WTC11 (cell line): Measurements from ENCODE around the gene TBCCD1. TPM values are rescaled to one million over a fixed set of nuclear protein-coding genes. Genes with fewer than 3 reads are reported as not detected.

ENCODE experiments used
- ATAC-seq: fragments of 200-7000 bp; cut with Tn5 transposase; 2 replicates; pipeline ENCODE4 v1.10.0; 2021; ENCODE audit warnings: mild to moderate bottlenecking, moderate library complexity
- CTCF ChIA-PET: fragments of 300-600 bp; sonication (Branson Sonifier 250); formaldehyde crosslinking; loops from one replicate; lab custom pipeline; 2021; ENCODE audit warnings: antibody characterized with exemption; lab: Charles Lee
- POLR2A ChIA-PET: fragments of 350-600 bp; sonication (Branson Sonifier 250); formaldehyde crosslinking; loops from one replicate; lab custom pipeline; 2021; ENCODE audit warnings: antibody characterized with exemption; lab: Charles Lee
- DNase-seq: peaks from one replicate; pipeline ENCODE4 v3.0.0; 2021; ENCODE audit warnings: low spot score
- H3K27ac Mint-ChIP-seq: 2 replicates; pipeline ENCODE4 v1.8.0; 2021; ENCODE audit warnings: mixed read lengths
- H3K27me3 Mint-ChIP-seq: 2 replicates; pipeline ENCODE4 v1.8.0; 2021; ENCODE audit warnings: low read depth, mild to moderate bottlenecking, moderate library complexity, mixed read lengths
- H3K36me3 Mint-ChIP-seq: 2 replicates; pipeline ENCODE4 v1.8.0; 2021; ENCODE audit warnings: mixed read lengths
- H3K4me1 Mint-ChIP-seq: 2 replicates; pipeline ENCODE4 v1.8.0; 2022; ENCODE audit warnings: mixed read lengths
- H3K4me3 Mint-ChIP-seq: 2 replicates; pipeline ENCODE4 v1.8.0; 2021; ENCODE audit warnings: mild to moderate bottlenecking, moderate library complexity, mixed read lengths
- H3K9me3 Mint-ChIP-seq: 2 replicates; pipeline ENCODE4 v1.8.0; 2021; ENCODE audit warnings: mixed read lengths
- ATF1 ChIP-seq: sonication (generic); formaldehyde crosslinking; IDR thresholded peaks from 2 replicates; pipeline ENCODE4 v1.8.1; 2023; ENCODE audit warnings: mild to moderate bottlenecking, moderate library complexity, missing genetic modification reagents
- EMX1 ChIP-seq: fragments of 250-450 bp; sonication (Bioruptor Pico); IDR thresholded peaks from 2 replicates; pipeline ENCODE4 v1.8.0; 2021; ENCODE audit warnings: mild to moderate bottlenecking
- ESRRA ChIP-seq: sonication (generic); formaldehyde crosslinking; IDR thresholded peaks from 2 replicates; pipeline ENCODE4 v1.8.1; 2022; ENCODE audit warnings: mild to moderate bottlenecking, missing genetic modification reagents, borderline replicate concordance
- ETV6 ChIP-seq: sonication (generic); formaldehyde crosslinking; IDR thresholded peaks from 2 replicates; pipeline ENCODE4 v1.8.1; 2022; ENCODE audit warnings: mild to moderate bottlenecking, missing genetic modification reagents
- FOXJ3 ChIP-seq: sonication (generic); formaldehyde crosslinking; IDR thresholded peaks from 2 replicates; pipeline ENCODE4 v1.9.0; 2021; ENCODE audit warnings: missing genetic modification reagents, mild to moderate bottlenecking, borderline replicate concordance
- JAZF1 ChIP-seq: fragments of 250-450 bp; sonication (Bioruptor Pico); IDR thresholded peaks from 2 replicates; pipeline ENCODE4 v1.9.0; 2021; ENCODE audit warnings: moderate library complexity, mild to moderate bottlenecking, inconsistent platforms
- JUN ChIP-seq: sonication (generic); formaldehyde crosslinking; IDR thresholded peaks from 2 replicates; pipeline ENCODE4 v1.8.0; 2023; ENCODE audit warnings: mild to moderate bottlenecking, missing genetic modification reagents
- MYBL2 ChIP-seq: sonication (generic); formaldehyde crosslinking; IDR thresholded peaks from 2 replicates; pipeline ENCODE4 v1.8.1; 2023; ENCODE audit warnings: mild to moderate bottlenecking, moderate library complexity, missing genetic modification reagents
- NR3C1 ChIP-seq: sonication (generic); formaldehyde crosslinking; conservative IDR thresholded peaks from 2 replicates; pipeline ENCODE4 v1.8.1; 2023; ENCODE audit warnings: low read depth, mild to moderate bottlenecking, missing genetic modification reagents
- OVOL2 ChIP-seq: fragments of 250-450 bp; sonication (Bioruptor Pico); IDR thresholded peaks from 2 replicates; pipeline ENCODE4 v1.9.0; 2021; ENCODE audit warnings: mild to moderate bottlenecking, borderline replicate concordance
- PRRX2 ChIP-seq: fragments of 250-450 bp; sonication (Bioruptor Pico); IDR thresholded peaks from 2 replicates; pipeline ENCODE4 v1.8.0; 2021; ENCODE audit warnings: mild to moderate bottlenecking
- RORB ChIP-seq: fragments of 250-450 bp; sonication (Bioruptor Pico); IDR thresholded peaks from 2 replicates; pipeline ENCODE4 v1.9.0; 2021; ENCODE audit warnings: mild to moderate bottlenecking
- TEAD1 ChIP-seq: sonication (generic); formaldehyde crosslinking; IDR thresholded peaks from 2 replicates; pipeline ENCODE4 v1.8.0; 2022; ENCODE audit warnings: mild to moderate bottlenecking, missing genetic modification reagents
- ZNF219 ChIP-seq: sonication (generic); formaldehyde crosslinking; IDR thresholded peaks from 2 replicates; pipeline ENCODE4 v1.8.0; 2023; ENCODE audit warnings: missing genetic modification reagents, mild to moderate bottlenecking, borderline replicate concordance
- ZNF263 ChIP-seq: sonication (generic); formaldehyde crosslinking; IDR thresholded peaks from 2 replicates; pipeline ENCODE4 v1.8.1; 2022; ENCODE audit warnings: low read depth, mild to moderate bottlenecking, moderate library complexity, missing genetic modification reagents
- ZNF423 ChIP-seq: fragments of 250-450 bp; sonication (Bioruptor Pico); IDR thresholded peaks from 2 replicates; pipeline ENCODE4 v2.1.2; 2022; ENCODE audit warnings: mild to moderate bottlenecking, moderate library complexity
- total RNA-seq: library from RNA; stranded (reverse); gene quantifications from 3 replicates; pipeline ENCODE4 v1.2.3, GENCODE V29; 2021
- TF ChIP-seq, protein P1 (sequence below): sonication (generic); formaldehyde crosslinking; IDR thresholded peaks from 2 replicates; pipeline ENCODE4 v1.8.0; 2023; ENCODE audit warnings: mild to moderate bottlenecking, missing genetic modification reagents
- TF ChIP-seq, protein P2 (sequence below): sonication (generic); formaldehyde crosslinking; IDR thresholded peaks from 2 replicates; pipeline ENCODE4 v1.8.0; 2022; ENCODE audit warnings: mild to moderate bottlenecking, missing genetic modification reagents
- TF ChIP-seq, protein P3 (sequence below): sonication (generic); formaldehyde crosslinking; IDR thresholded peaks from 2 replicates; pipeline ENCODE4 v1.8.1; 2022; ENCODE audit warnings: missing genetic modification reagents, borderline replicate concordance
- TF ChIP-seq, protein P4 (sequence below): fragments of 250-450 bp; sonication (Bioruptor Pico); conservative IDR thresholded peaks from 2 replicates; pipeline ENCODE4 v1.9.0; 2021; ENCODE audit warnings: mild to moderate bottlenecking
- TF ChIP-seq, protein P5 (sequence below): fragments of 250-450 bp; sonication (Bioruptor Pico); IDR thresholded peaks from 2 replicates; pipeline ENCODE4 v1.9.0; 2021; ENCODE audit warnings: mild to moderate bottlenecking
- TF ChIP-seq, protein P6 (sequence below): sonication (generic); formaldehyde crosslinking; IDR thresholded peaks from 2 replicates; pipeline ENCODE4 v1.8.1; 2023; ENCODE audit warnings: mild to moderate bottlenecking, missing genetic modification reagents, moderate library complexity

Gene TBCCD1
- total RNA-seq, 1 experiment from 2014 or later = 10.6 TPM

DNA sequence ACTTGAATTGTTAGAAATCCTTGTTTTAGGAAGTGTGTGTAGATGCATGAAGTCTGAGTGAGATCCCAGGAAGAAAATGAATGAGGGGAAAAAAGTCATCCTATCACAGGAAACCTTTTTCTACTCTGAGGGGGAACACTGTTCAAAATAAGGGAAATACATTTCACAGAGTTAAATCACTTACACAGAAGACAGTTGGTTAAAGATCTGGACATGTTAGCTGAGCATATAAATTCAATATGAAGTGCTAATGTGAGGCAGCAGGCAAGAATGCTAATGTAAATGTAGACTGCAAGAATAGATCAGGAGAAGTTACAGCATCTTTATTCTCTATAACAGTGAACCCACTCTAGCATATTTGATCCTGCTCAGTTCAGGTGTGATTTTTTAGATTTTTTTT is 2.6 kb downstream of the TBCCD1 start (continued):
- TF ChIP-seq ETV6 (CRISPR knock-in tag) = no peak
- TF ChIP-seq FOXJ3 = no peak
- TF ChIP-seq ZNF263 (CRISPR knock-in tag) = no peak

DNA sequence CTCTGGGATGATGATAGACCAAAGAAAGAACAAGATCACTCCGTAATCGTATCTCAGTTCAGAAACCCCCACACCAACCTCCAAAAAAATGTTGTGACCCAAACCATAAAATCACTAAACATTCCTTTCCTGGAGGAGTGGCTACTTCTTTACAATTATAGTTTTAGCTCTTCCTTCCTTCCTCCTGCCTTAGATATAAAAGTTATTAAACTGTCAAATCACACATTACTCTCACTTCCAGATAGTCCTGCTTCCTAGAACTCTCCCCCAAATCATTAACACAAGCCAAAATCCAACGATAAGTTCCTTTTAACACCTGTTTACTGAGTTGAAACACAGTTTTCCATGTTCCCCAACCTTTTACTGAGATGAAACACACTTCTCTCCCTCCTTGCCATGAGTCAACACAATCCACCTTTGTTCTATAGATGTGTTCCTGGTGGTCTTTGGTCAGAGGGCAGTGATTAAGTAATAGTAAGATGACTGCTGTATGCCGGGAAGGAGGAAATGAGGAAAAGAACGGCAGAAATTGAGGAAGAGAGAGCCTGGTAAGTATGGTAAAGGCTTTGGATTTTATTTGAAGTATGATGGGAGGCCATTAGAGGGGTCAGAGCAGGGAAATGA is 14.6 kb downstream of the TBCCD1 start:
- ChIA-PET POLR2A (no interaction called here), CTCF (no interaction called here)
- no peak for ATAC-seq
- H3K4me3 Mint-ChIP-seq = no peak overlapping the region
- no peak for DNase-seq
- H3K27me3 Mint-ChIP-seq = no peaks in the 10 kb centered on the region
- H3K9me3 Mint-ChIP-seq = no peaks in the 10 kb centered on the region
- H3K4me1 Mint-ChIP-seq = no peaks in the 10 kb centered on the region
- peaks cover 20% of the 10 kb centered on the region for H3K36me3 Mint-ChIP-seq
- TF ChIP-seq MYBL2 (CRISPR knock-in tag) = no peak
- TF ChIP-seq ATF1 (CRISPR knock-in tag) = no peak
- no peak for TF ChIP-seq JUN (CRISPR knock-in tag)
- TF ChIP-seq, protein P1, sequence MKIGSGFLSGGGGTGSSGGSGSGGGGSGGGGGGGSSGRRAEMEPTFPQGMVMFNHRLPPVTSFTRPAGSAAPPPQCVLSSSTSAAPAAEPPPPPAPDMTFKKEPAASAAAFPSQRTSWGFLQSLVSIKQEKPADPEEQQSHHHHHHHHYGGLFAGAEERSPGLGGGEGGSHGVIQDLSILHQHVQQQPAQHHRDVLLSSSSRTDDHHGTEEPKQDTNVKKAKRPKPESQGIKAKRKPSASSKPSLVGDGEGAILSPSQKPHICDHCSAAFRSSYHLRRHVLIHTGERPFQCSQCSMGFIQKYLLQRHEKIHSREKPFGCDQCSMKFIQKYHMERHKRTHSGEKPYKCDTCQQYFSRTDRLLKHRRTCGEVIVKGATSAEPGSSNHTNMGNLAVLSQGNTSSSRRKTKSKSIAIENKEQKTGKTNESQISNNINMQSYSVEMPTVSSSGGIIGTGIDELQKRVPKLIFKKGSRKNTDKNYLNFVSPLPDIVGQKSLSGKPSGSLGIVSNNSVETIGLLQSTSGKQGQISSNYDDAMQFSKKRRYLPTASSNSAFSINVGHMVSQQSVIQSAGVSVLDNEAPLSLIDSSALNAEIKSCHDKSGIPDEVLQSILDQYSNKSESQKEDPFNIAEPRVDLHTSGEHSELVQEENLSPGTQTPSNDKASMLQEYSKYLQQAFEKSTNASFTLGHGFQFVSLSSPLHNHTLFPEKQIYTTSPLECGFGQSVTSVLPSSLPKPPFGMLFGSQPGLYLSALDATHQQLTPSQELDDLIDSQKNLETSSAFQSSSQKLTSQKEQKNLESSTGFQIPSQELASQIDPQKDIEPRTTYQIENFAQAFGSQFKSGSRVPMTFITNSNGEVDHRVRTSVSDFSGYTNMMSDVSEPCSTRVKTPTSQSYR (CRISPR knock-in tag) = no peak
- TF ChIP-seq, all 79 proteins: peak for 0
- no peak overlapping the region; the same call in 1 of the 2 replicates for H3K27ac Mint-ChIP-seq

DNA sequence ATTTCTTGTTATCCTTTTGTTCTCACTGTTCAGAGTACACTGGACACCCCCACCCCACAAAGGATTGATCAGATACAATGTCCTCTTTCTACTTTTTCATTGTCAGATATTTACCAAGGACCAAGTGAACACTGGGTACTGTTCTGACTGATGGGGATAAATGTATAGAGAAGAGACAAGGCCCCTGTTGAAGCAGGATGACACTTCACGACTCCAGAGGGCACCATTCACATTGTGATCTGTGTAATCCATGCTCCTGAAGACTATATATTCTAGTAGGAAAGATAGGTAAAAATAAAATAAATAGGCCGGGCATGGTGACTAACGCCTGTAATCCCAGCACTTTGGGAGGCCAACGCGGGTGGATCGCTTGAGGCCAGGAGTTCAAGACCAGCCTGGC is 15.8 kb downstream of the TBCCD1 start:
- ChIA-PET POLR2A (no interaction called here), CTCF (no interaction called here)
- ATAC-seq = no peak

More for the DNA sequence above, 15.8 kb downstream of the TBCCD1 start:
- no peaks in the 10 kb centered on the region for H3K4me1 Mint-ChIP-seq
- no peaks in the 10 kb centered on the region for H3K9me3 Mint-ChIP-seq
- no peak for DNase-seq
- H3K36me3 Mint-ChIP-seq = peaks cover 20% of the 10 kb centered on the region
- no peak overlapping the region for H3K4me3 Mint-ChIP-seq
- TF ChIP-seq ZNF219 (CRISPR knock-in tag) (no peak), RORB (CRISPR knock-in tag) (no peak), ZNF263 (CRISPR knock-in tag) (no peak), JAZF1 (no peak), OVOL2 (CRISPR knock-in tag) (no peak), ESRRA (CRISPR knock-in tag) (no peak), EMX1 (CRISPR knock-in tag) (no peak), ZNF423 (CRISPR knock-in tag) (no peak), NR3C1 (no peak), PRRX2 (no peak), TEAD1 (CRISPR knock-in tag) (no peak)
- TF ChIP-seq, protein P2, sequence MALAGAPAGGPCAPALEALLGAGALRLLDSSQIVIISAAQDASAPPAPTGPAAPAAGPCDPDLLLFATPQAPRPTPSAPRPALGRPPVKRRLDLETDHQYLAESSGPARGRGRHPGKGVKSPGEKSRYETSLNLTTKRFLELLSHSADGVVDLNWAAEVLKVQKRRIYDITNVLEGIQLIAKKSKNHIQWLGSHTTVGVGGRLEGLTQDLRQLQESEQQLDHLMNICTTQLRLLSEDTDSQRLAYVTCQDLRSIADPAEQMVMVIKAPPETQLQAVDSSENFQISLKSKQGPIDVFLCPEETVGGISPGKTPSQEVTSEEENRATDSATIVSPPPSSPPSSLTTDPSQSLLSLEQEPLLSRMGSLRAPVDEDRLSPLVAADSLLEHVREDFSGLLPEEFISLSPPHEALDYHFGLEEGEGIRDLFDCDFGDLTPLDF = no peak
- TF ChIP-seq, protein P3, sequence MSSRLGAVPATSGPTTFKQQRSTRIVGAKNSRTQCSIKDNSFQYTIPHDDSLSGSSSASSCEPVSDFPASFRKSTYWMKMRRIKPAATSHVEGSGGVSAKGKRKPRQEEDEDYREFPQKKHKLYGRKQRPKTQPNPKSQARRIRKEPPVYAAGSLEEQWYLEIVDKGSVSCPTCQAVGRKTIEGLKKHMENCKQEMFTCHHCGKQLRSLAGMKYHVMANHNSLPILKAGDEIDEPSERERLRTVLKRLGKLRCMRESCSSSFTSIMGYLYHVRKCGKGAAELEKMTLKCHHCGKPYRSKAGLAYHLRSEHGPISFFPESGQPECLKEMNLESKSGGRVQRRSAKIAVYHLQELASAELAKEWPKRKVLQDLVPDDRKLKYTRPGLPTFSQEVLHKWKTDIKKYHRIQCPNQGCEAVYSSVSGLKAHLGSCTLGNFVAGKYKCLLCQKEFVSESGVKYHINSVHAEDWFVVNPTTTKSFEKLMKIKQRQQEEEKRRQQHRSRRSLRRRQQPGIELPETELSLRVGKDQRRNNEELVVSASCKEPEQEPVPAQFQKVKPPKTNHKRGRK (CRISPR knock-in tag) = no peak
- TF ChIP-seq, protein P4, sequence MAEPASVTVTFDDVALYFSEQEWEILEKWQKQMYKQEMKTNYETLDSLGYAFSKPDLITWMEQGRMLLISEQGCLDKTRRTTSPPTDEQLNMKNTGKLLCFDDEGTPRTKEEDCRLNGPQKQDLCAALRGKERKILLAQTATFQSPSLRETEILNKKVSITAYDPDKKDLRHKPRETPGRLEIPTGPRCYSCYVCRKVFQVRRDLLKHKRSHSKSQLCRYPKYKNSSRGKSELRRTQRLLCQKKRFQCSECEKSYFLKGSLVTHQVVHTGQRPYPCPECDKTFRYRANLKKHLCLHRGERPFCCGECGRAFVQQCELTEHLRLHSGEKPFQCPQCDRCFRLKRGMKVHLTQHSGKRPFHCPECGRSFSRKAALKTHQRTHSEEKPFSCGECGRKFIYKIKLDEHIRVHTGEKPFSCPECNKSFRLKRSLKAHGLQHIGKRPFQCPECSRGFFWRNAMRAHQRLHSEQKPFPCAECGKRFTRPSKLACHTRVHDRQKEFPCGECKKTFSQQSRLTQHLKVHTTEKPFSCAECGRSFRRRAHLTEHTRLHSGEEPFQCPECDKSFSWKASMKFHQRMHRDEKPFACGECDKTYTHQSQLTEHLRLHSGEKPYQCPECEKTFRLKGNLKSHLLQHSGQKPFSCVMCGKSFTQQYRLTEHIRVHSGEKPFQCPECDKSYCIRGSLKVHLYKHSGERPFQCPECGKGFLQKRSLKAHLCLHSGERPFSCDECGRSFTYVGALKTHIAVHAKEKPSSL (CRISPR knock-in tag) = no peak
- TF ChIP-seq, protein P5, sequence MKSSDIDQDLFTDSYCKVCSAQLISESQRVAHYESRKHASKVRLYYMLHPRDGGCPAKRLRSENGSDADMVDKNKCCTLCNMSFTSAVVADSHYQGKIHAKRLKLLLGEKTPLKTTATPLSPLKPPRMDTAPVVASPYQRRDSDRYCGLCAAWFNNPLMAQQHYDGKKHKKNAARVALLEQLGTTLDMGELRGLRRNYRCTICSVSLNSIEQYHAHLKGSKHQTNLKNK = no peak
- TF ChIP-seq, protein P6, sequence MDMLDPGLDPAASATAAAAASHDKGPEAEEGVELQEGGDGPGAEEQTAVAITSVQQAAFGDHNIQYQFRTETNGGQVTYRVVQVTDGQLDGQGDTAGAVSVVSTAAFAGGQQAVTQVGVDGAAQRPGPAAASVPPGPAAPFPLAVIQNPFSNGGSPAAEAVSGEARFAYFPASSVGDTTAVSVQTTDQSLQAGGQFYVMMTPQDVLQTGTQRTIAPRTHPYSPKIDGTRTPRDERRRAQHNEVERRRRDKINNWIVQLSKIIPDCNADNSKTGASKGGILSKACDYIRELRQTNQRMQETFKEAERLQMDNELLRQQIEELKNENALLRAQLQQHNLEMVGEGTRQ (CRISPR knock-in tag) = no peak
- TF ChIP-seq, all 79 proteins: peak for 0
- Mint-ChIP-seq H3K27ac (no peak overlapping the region), H3K27me3 (no peaks in the 10 kb centered on the region)
